SH-SY5Y (cell line): ENCODE data around the gene SLC19A1.

Experiments
- GATA2 ChIP-seq: IDR thresholded peaks from 2 replicates; pipeline ENCODE4 v1.6.1; 2011; ENCODE audit warnings: mild to moderate bottlenecking, low read depth, low read length
- GATA3 ChIP-seq: IDR thresholded peaks from 2 replicates; pipeline ENCODE4 v1.6.1; 2011; ENCODE audit warnings: low read depth, mild to moderate bottlenecking, low read length, moderate library complexity

The SLC19A1 gene

GRCh38 chr21:45488931-45489721 lies 53.1 kb downstream of the SLC19A1 start:
- TF ChIP-seq GATA2 (no peak), GATA3 (no peak)

GRCh38 chr21:45487891-45488600 lies 54.2 kb downstream of the SLC19A1 start:
- TF ChIP-seq GATA3 (no peak), GATA2 (no peak)

GRCh38 chr21:45487161-45487806 lies 55.0 kb downstream of the SLC19A1 start:
- no peak for TF ChIP-seq GATA2
- no peak for TF ChIP-seq GATA3

- TF ChIP-seq GATA2 (no peak), GATA3 (no peak)
Observed at GRCh38 chr21:45486443-45487160, 55.6 kb downstream of the SLC19A1 start.

GRCh38 chr21:45485686-45486442 lies 56.4 kb downstream of the SLC19A1 start:
- TF ChIP-seq GATA2 (no peak), GATA3 (no peak)

- TF ChIP-seq GATA3 (no peak), GATA2 (no peak)
Observed at GRCh38 chr21:45484318-45484717, 57.9 kb downstream of the SLC19A1 start.

- TF ChIP-seq GATA3 = no peak
- TF ChIP-seq GATA2 = no peak
Observed at GRCh38 chr21:45482899-45483821, 59.1 kb downstream of the SLC19A1 start.

GRCh38 chr21:45481977-45482898 lies 60.0 kb downstream of the SLC19A1 start:
- TF ChIP-seq GATA3 (no peak), GATA2 (no peak)

- TF ChIP-seq GATA3 (no peak), GATA2 (no peak)
Observed at GRCh38 chr21:45481566-45481965, 60.7 kb downstream of the SLC19A1 start.

GRCh38 chr21:45480701-45481500 lies 61.3 kb downstream of the SLC19A1 start:
- TF ChIP-seq GATA2 (no peak), GATA3 (no peak)
